ENCODE data around the gene KCNK10.
A peak's percentile ranks its signal among the peaks of the same experiment; 100 is the strongest.

KCNK10 gene

DNA sequence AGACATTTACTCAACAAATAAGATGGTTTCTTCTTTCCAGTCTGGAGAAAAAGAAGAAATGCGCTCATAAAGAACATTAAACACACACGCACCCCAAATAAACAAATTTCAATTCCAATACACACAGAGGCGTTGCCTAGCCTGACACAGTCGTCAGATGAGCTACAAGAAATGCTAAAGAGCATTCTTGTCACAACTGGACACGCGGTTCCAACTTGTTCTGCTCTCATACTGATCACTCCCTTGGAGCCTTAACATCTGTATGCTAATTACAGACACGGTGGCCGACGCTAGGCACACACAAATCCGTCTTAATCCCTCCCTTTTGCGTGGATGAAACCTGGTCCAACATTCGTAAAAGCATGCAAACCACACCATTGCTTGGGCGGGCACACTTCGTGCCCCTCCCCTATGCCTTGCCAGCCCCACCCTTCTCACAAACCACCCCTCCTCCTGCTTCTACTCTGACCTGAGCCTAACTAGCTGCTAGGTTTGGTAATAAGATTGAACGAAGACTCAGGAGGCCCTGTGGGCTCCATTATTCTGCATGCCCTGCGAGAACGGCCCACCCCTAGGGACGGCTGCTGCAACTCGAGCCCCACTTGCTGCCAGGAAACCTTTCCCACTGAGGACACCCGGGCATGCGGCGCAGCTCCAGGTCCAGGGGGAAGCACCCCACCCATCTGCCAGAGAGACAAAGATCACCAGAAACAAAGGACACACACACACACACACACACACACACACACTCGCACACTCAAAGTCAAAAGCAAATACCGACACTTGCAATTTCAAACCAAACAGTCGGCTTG is 1.2 kb downstream of the KCNK10 start:
- DNase-seq (ENCODE audit: low spot score): no peak

- no peak for DNase-seq (ENCODE audit: low spot score)
These were observed 4.7 kb downstream of the KCNK10 start for GRCh38 chr14:88318406-88318805.

DNA sequence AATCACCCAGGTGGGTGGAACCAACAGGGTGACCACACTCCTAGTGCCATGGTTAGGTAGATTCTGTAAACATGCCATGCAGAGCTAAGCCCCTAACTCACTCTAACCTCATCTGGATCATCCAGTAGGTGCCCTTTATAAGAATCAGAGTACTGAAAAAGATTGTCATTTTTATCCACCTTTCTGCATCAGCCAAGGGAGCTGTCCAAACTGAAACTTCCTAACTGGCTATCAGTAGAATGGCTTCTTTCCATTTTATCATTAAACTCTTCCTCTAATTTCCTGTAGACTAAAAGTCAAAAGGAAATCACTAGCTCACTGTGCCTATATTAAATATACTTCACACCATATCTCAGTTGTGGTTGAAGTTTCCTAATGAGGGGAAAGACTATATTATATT is 6.5 kb downstream of the KCNK10 start:
- DNase-seq (ENCODE audit: low spot score): no peak

- DNase-seq (ENCODE audit: low spot score): no peak
These were observed 10.8 kb downstream of the KCNK10 start for GRCh38 chr14:88312257-88312656.

DNA sequence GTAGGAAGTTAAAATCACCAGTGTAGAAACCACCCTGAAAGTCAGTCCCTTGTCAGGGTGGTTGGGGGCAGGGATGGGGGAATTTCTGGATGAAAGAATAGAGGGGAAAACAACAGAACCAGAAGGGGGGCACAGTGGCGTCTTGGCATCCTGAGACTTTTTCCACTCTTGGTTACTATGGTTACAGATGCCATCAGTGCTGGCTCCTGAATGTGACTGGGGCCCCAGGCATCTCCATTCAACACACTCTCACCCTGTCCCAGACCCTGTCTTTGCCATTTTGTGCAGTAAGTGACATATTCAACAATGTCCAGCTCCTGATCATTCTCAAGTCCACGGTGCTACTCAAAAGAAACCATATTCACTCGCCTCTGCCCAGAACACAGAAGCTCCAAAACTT is 11.3 kb downstream of the KCNK10 start:
- no peak for DNase-seq (ENCODE audit: low spot score)

DNA sequence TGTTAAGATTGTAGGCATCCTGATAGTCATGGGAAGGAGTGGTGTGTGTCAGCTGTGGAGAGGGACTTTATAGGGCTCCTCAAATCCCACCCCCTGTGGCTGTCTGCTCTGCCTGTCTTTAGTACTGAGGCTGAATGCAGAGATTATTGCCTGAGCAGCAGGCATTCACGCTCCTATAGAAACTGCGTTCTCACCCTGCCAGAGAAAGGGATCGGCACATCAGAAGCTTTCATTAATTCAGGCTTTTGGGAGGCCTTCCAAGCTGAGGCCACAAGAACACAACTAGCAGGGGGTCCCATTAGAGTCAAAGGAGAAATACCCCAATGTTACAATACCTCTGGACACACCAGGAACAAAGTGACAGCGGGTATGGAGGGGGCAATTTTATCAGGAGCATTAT is 12.6 kb downstream of the KCNK10 start:
- no peak for DNase-seq (ENCODE audit: low spot score)

DNA sequence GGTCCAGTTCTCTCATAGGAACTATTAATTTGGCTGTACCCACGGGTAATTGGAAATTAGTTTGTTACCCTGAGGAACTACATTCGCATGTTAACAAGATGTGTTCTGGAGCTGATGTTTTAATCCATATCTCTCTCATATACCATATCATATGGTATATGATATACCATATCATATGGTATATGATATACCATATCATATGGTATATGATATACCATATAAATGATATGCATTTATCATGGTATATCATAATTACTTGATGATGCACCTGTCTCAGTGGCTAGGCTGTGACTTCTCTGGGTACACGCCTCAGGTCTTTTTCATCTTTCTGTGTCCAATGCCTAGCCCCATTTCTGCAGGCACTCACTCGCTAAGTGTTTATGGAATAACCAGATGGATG is 13.0 kb downstream of the KCNK10 start:
- no peak for DNase-seq (ENCODE audit: low spot score)

- no peak for DNase-seq (ENCODE audit: low spot score)
These were observed 17.3 kb downstream of the KCNK10 start for GRCh38 chr14:88305528-88306322.

DNA sequence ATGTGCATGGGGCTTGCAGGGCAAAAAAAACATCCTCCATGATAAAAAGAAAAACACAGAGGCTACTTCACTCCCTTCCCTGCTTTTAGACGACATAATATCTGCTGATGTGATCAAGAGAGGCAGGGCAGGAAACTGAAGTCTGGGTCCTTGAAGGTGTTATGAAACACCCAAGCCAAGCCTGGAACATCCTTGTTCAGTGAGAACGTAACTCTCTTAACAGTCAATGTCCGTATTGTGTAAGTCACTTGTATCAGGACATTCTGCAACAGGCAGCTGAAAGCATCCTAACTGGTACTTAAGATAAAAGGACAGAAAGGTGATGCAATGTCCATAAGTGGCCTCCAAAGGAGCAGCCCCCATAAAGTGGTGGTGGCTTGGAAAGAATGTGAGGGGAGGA is 20.0 kb downstream of the KCNK10 start:
- no peak for DNase-seq (ENCODE audit: low spot score)

GRCh38 chr14:88301381-88301780 is 21.7 kb downstream of the KCNK10 start:
- no peak for DNase-seq (ENCODE audit: low spot score)

GRCh38 chr14:88300817-88301216 is 22.3 kb downstream of the KCNK10 start:
- DNase-seq (ENCODE audit: low spot score): no peak

DNA sequence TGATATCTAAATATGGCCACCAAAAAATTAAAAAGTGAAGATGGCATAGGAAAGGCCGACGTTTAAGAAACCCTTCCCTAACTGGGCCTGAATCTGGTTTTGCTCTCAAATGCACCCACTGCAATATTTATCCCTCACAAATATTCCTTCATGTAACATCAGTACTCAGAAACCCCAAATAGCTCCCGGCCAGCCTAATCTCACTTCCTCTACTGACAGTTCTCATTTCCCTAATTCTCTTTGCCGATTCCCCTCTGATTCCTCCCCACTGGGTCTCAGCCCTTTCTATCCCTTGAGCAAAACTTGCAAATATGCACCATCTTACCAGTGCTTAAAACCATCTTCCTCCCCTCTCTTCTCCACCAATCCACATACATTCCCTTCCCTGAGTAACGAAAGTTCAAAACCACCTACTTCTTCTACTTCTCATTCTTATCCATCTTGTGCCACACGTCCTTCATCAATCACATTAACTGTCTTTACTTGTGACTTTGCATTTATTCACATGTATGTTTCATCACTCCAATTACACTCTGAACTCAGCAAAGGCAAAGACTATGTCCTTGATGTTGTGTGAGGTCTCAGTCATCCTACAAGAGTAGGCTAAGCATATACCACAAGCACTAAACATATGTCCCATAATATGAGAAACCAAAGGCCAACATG is 23.1 kb downstream of the KCNK10 start:
- DNase-seq (ENCODE audit: low spot score): peak; percentile 11

- DNase-seq (ENCODE audit: low spot score): no peak
These were observed 25.8 kb downstream of the KCNK10 start for GRCh38 chr14:88297306-88297705.

- no peak for DNase-seq (ENCODE audit: low spot score)
These were observed 26.7 kb downstream of the KCNK10 start for GRCh38 chr14:88296351-88296750.

DNA sequence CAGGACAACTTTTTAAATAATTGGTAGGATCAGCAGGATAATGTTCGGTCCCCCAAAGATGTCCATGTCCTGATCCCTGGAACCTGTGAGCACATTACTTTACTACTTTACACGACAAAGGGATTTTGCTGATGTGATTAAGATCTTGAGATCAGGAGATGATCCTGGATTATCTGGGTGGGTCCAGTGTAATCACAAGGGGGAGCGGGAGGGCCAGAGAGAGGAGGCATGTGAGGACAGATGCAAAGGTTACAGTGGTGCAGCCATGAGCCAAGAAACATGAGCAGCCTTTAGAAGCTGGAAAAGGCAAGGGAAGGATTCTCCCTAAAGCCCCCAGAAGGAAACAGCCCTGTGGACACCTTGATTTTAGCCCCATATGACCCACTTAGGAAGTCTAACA is 33.1 kb downstream of the KCNK10 start:
- no peak for DNase-seq (ENCODE audit: low spot score)

DNA sequence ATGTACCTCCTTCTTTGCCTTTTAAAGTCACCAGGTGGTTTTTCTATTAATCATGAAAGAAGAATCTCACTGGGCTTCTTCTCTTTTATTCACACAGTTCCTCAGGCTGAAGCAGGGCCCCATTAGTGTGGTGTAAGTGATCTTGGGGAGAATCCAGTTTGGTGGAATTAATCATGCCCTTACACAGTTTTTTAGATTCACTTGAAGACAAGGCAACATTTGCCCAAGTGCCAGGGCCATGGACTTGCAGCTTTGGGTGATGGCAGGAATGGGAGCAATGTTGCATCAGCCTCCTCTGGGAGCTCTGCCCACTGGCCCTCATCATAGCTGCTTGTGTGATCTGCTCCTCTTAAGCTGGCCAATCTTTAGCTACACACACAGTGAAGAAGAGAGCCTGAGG is 33.8 kb downstream of the KCNK10 start:
- no peak for DNase-seq (ENCODE audit: low spot score)

DNA sequence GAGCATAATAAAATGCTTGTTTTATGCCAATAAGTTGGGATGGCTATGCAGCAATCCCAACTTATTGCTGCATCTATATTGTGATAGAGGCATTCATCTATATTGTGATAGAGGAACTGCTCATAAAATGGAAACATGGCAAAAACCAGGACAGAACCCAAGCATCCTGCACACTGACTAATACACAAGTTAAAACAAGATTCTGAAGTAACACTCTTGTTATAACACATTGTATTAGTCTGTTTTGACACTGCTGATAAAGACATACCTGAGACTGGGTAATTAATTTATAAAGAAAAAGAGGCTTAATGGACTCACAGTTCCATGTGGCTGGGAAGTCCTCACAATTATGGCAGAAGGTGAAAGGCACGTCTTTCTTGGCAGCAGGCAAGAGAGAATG is 36.8 kb downstream of the KCNK10 start:
- no peak for DNase-seq (ENCODE audit: low spot score)

GRCh38 chr14:88281447-88281846 is 41.6 kb downstream of the KCNK10 start:
- DNase-seq (ENCODE audit: low spot score): no peak

GRCh38 chr14:88276923-88277596 is 46.0 kb downstream of the KCNK10 start:
- no peak for DNase-seq (ENCODE audit: low spot score)

GRCh38 chr14:88272390-88273269 is 50.4 kb downstream of the KCNK10 start:
- no peak for DNase-seq (ENCODE audit: low spot score)

DNA sequence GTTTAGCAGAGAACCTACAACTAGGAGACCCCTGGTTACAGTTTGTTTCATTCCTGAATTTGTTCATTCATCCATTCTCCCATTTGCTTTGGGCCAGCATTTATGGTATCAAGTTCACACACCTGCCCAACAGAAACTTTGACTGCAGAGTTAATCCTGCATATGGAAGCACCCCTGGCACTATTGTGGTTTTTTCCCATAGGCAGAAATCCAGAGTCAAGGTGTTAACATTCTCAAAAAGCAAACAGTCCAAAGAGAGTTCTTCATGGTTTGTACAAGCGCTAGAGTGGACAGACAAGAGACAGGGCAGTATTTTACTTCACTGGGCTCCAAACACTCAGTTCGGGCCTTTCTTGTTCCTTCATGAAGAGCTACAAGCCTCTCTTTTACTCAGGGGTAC is 51.9 kb downstream of the KCNK10 start:
- no peak for DNase-seq (ENCODE audit: low spot score)

All from germinal center (tissue), 1 donor.